ENCODE data around the gene ME2.
"Not testable (repeated sequence)": the region's sequence is repeated elsewhere in the genome, so short reads cannot be mapped to it uniquely, and the experiment has no call there.

Gene ME2

DNA sequence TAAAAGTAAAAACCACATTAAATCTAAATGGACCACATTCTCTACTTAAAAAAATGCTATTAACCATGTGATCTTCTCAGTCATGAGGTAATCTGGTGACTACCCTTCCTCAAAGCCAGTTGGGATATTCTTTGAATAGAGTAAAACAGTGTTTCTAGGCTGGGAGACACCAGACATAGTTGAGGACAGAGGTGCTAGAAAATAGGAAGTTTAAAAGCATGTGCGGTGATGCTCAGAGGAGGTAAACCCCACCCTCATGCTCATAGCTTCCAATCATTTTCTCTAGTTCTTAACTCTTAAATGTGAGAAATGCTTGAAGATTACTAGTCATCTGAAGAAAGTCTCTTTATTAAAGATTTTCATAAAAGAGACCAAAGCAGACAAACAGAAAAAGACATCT is 58.3 kb downstream of the ME2 start:
- no peak for FAIRE-seq
- no peak for DNase-seq (ENCODE audit: insufficient read length, low spot score)
- TF ChIP-seq, protein P1, sequence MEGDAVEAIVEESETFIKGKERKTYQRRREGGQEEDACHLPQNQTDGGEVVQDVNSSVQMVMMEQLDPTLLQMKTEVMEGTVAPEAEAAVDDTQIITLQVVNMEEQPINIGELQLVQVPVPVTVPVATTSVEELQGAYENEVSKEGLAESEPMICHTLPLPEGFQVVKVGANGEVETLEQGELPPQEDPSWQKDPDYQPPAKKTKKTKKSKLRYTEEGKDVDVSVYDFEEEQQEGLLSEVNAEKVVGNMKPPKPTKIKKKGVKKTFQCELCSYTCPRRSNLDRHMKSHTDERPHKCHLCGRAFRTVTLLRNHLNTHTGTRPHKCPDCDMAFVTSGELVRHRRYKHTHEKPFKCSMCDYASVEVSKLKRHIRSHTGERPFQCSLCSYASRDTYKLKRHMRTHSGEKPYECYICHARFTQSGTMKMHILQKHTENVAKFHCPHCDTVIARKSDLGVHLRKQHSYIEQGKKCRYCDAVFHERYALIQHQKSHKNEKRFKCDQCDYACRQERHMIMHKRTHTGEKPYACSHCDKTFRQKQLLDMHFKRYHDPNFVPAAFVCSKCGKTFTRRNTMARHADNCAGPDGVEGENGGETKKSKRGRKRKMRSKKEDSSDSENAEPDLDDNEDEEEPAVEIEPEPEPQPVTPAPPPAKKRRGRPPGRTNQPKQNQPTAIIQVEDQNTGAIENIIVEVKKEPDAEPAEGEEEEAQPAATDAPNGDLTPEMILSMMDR (IDR thresholded peaks at IDR 0.05; ENCODE audit: insufficient read depth, missing control alignments): no peak

DNA sequence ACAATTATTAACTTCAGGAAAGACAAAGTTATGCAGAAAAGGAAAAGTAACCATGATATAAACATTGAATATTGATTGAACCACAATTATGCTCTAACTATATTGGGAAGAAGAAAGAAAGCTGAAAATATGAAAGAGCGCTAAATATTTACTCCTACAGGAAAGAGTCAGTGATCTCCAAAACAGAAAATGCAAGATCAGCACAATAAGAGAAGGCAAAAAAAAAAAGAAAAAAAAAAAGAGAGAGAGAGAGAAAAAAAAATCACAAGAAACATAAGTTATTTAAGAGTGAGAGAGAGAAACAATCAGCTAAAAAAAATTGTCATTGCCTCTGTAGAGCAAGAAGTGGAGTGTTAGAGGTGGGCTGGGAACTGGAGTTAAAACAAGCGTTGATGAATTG is 60.0 kb downstream of the ME2 start:
- FAIRE-seq (peak; percentile 44), DNase-seq (ENCODE audit: insufficient read length, low spot score) (no peak)
- TF ChIP-seq, protein P1 (IDR thresholded peaks at IDR 0.05; ENCODE audit: insufficient read depth, missing control alignments): no peak

DNA sequence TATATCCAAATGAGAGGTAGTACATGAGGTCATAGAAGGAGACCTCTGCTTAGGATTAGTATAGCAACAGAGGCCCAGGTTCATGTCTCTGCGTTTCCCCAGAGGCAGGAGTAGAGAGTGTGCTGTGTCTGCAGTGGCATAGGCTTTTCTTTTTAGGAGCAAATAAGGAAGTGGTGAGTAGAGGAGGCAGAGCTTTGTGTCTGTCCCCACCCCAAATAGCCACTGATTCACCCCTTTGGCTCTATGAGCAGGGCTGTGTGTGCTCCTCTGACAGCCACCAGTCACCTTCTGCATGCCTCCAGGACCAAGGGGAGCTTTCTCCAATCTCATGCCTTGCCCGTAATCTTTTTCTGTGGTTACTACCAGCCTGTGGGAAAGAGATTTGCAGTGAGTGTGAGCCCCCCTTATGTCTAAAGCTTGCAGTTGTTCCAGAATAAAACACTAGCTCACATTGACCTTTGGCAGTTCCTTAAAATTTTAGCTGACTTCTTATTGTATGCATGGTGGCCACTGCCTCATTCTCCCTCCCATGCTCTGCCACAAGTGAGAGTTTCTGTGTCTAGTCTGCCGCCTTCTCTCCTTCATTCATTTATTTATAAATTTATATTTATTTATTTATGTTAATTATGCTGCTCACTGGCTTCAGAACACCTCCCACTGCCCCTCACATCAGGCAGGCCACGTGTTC is 65.5 kb downstream of the ME2 start:
- FAIRE-seq (no peak), DNase-seq (ENCODE audit: insufficient read length, low spot score) (no peak)
- TF ChIP-seq, protein P1 (IDR thresholded peaks at IDR 0.05; ENCODE audit: insufficient read depth, missing control alignments): no peak

DNA sequence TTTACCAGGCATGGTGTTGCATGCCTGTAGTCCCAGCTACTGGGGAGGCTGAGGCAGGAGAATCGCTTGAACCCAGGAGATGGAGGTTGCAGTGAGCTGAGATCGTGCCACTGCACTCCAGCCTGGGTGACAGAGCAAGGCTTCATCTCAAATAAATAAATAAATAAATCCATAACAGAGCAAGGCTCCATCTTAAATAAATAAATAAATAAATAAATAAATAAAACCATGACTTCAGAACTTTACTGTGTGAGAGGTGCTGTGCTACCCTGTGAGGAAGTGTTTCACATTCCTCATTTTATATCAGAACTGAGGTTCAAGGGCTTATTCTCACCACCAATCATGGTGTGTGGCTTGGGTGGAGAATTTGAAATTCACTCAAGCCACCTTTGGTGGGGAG is 67.0 kb downstream of the ME2 start:
- not testable (repeated sequence) for FAIRE-seq; DNase-seq (ENCODE audit: insufficient read length, low spot score)

DNA sequence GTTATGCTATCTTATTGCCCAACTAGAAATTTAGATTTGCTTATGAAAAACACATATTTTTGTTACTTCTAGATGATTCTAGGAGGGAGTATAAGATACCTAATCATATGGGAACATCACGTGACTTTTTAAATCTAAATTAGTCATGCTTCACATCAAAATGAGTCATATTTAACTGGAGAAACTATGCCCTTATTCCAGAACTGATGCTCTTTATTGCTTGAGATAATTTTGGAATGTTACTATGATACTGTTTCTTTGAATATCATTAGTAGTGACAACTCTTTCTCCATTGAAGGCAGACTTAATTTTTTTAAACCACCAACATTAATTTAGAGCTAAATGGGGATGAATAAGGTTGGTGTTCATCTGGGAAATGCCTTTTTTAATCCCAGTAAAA is 69.0 kb downstream of the ME2 start:
- DNase-seq (ENCODE audit: insufficient read length, low spot score): no peak
- TF ChIP-seq, protein P1 (IDR thresholded peaks at IDR 0.05; ENCODE audit: insufficient read depth, missing control alignments): no peak
- FAIRE-seq: peak; percentile 86

DNA sequence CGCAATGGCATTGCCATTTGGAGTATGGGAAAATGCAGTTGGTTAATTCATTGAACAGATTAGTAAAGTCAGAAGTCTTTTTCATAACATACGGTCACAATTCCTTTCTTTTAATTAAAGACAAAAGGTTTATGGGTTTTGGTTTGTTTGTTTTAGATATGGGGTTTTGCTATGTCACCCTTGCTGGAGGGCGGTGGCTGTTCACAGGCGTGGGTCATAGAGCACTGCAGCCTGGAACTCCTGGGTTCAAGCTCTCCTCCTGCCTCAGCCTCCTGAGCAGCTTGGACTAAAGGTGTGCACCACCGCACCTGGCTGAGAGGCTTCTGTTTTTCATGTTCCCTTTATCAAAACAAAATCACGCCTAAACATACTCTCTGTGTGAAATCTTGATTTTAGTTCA is 70.3 kb downstream of the ME2 start:
- TF ChIP-seq, protein P1 (IDR thresholded peaks at IDR 0.05; ENCODE audit: insufficient read depth, missing control alignments): no peak
- FAIRE-seq (no peak), DNase-seq (ENCODE audit: insufficient read length, low spot score) (no peak)

DNA sequence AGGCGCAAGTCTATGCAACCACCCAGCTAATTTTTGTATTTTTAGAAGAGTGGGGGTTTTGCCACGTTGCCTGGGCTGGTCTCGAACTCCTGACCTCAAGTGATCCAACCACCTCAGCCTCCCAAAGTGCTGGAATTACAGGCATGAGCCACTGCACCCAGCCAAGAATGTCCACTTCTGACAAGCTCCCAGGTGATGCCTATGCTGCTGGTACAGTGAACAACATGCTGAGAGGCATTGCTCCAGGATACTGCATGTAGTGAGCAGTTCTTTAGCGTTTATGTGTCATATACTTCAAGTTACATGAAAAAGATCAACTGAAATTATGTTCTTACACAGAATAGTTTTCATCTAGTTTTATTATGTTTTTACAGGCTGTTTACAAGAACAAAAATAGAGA is 71.7 kb downstream of the ME2 start:
- DNase-seq (ENCODE audit: insufficient read length, low spot score): no peak
- FAIRE-seq: peak; percentile 48
- TF ChIP-seq, protein P1 (IDR thresholded peaks at IDR 0.05; ENCODE audit: insufficient read depth, missing control alignments): no peak

DNA sequence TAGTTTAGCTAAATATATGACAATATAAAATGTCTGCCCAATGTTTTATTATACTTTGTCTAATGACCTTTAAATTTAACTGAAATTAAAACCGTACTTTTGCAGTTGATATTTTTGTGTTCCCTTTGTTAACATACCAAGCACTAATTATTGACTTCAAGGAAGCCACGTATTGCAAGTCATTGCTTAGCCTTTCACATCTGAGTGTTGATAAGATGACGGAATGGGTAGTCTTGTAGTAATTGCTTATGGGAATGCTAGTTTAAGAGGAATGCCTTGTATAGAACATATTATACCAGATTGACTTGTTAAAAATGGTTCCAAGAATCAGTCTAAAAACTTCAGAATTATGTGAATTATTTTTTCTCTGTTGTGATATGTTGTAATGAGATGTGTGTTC is 74.9 kb downstream of the ME2 start:
- no peak for DNase-seq (ENCODE audit: insufficient read length, low spot score)
- TF ChIP-seq, protein P1 (IDR thresholded peaks at IDR 0.05; ENCODE audit: insufficient read depth, missing control alignments): no peak
- peak; percentile 73 for FAIRE-seq
